Subcutaneous adipose tissue (tissue), 4 donors: ENCODE data around the gene PLXNA4. TPM values are rescaled to one million over a fixed set of nuclear protein-coding genes. Genes with fewer than 3 reads are reported as not detected.

Source experiments
- CTCF ChIP-seq: fragments of 450-650 bp; IDR thresholded peaks from one replicate; pipeline ENCODE4 v1.5.1; 2016; ENCODE audit warnings: low read depth, mild to moderate bottlenecking, control low read depth, antibody characterized with exemption, moderate library complexity
- total RNA-seq, 4 donors: library from RNA; depleted of rRNA; stranded (reverse); fragments of >200 nt; gene quantifications; one replicate each; pipeline ENCODE4 v1.1.0, GENCODE V29; 2016

Gene PLXNA4
- total RNA-seq, 4 donors from 2014 or later, result 30.2 to 112 (median 54.6) TPM

- TF ChIP-seq CTCF, result no peak
Measured at GRCh38 chr7:132161976-132162375, 414.3 kb downstream of the PLXNA4 start.

GRCh38 chr7:132161533-132161915, 414.7 kb downstream of the PLXNA4 start:
- TF ChIP-seq CTCF, result no peak

GRCh38 chr7:132160611-132161532, 415.4 kb downstream of the PLXNA4 start:
- TF ChIP-seq CTCF, result no peak

- no peak for TF ChIP-seq CTCF
Measured at GRCh38 chr7:132158841-132159240, 417.4 kb downstream of the PLXNA4 start.

GRCh38 chr7:132158166-132158565, 418.1 kb downstream of the PLXNA4 start:
- TF ChIP-seq CTCF, result no peak

GRCh38 chr7:132155715-132156114, 420.6 kb downstream of the PLXNA4 start:
- TF ChIP-seq CTCF, result no peak

- no peak for TF ChIP-seq CTCF
Measured at GRCh38 chr7:132154695-132155471, 421.4 kb downstream of the PLXNA4 start.
